ENCODE measurements around the gene PITRM1. TPM values are rescaled to one million over a fixed set of nuclear protein-coding genes. Genes with fewer than 3 reads are reported as not detected.
A peak's percentile ranks its signal among the peaks of the same experiment; 100 is the strongest.

Gene PITRM1
- total and polyA plus RNA-seq, 2 donors (not counting 3 experiments of a cell fraction or from before 2014, with no cell fraction given), result 83.2 to 145 TPM

- H2AFZ ChIP-seq (ENCODE audit: low read depth, low read length), result no peak overlapping the region
- DNase-seq (ENCODE audit: low read depth, low spot score), result no peak
- H3K79me2 ChIP-seq (ENCODE audit: control insufficient read depth, insufficient read depth, low read length), result peaks cover 23% of the 10 kb centered on the region
- no peak overlapping the region for H3K9ac ChIP-seq (replicated peaks; ENCODE audit: extremely low read depth, insufficient read depth, low read length)
- ChIA-PET CTCF (interaction anchor here (1.1 kb wide), 1 partner anchor 28 kb away, joined by 3 read pairs; no protein-coding TSS in a partner anchor), POLR2A (no interaction called here)
- H3K36me3 ChIP-seq (ENCODE audit: control insufficient read depth in 2 of 2, extremely low read depth in 1 of 2, insufficient read depth in 2 of 2, low read length in 2 of 2), result peaks cover 33 to 42% of the 10 kb centered on the region in 2 experiments
- intact Hi-C loops (cut with micrococcal nuclease) (no loop called here), dilution Hi-C loops (cut with MboI; ENCODE audit: extremely low pct_ligation_motif_present, low sequenced_read_pairs) (no loop called here)
- BruUV-seq (replicated peaks), result no TSS peak
- TF ChIP-seq, protein P1, sequence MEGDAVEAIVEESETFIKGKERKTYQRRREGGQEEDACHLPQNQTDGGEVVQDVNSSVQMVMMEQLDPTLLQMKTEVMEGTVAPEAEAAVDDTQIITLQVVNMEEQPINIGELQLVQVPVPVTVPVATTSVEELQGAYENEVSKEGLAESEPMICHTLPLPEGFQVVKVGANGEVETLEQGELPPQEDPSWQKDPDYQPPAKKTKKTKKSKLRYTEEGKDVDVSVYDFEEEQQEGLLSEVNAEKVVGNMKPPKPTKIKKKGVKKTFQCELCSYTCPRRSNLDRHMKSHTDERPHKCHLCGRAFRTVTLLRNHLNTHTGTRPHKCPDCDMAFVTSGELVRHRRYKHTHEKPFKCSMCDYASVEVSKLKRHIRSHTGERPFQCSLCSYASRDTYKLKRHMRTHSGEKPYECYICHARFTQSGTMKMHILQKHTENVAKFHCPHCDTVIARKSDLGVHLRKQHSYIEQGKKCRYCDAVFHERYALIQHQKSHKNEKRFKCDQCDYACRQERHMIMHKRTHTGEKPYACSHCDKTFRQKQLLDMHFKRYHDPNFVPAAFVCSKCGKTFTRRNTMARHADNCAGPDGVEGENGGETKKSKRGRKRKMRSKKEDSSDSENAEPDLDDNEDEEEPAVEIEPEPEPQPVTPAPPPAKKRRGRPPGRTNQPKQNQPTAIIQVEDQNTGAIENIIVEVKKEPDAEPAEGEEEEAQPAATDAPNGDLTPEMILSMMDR (IDR thresholded peaks at IDR 0.05; ENCODE audit: extremely low read depth in 1 of 2, insufficient read depth in 1 of 2, low read depth in 1 of 2, low read length in 2 of 2), result no peak
- TF ChIP-seq POLR2A (IDR thresholded peaks at IDR 0.05; ENCODE audit: low read depth, low read length), result no peak
- no peak for TF ChIP-seq JUN (IDR thresholded peaks at IDR 0.05; ENCODE audit: borderline replicate concordance, insufficient read depth, insufficient read length, low read depth)
- TF ChIP-seq POLR2AphosphoS5 (IDR thresholded peaks at IDR 0.05; ENCODE audit: insufficient read depth, low read depth, low read length), result no peak
- TF ChIP-seq GATA2 (IDR thresholded peaks at IDR 0.05; ENCODE audit: insufficient read depth, insufficient read length, low read depth, low read length), result no peak
- TF ChIP-seq, protein P2, sequence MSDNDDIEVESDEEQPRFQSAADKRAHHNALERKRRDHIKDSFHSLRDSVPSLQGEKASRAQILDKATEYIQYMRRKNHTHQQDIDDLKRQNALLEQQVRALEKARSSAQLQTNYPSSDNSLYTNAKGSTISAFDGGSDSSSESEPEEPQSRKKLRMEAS (IDR thresholded peaks at IDR 0.05; ENCODE audit: insufficient read depth, insufficient read length), result no peak
- no peak for TF ChIP-seq EZH2 (IDR thresholded peaks at IDR 0.05; ENCODE audit: borderline replicate concordance, low read depth, low read length, severe bottlenecking)
- no peak for TF ChIP-seq FOS (IDR thresholded peaks at IDR 0.05; ENCODE audit: borderline replicate concordance, insufficient read depth, low read length)
- no peak for TF ChIP-seq MYC (IDR thresholded peaks at IDR 0.05; ENCODE audit: low read depth, low read length)
- no peak overlapping the region for H3K4me3 ChIP-seq (replicated peaks in 1 of 3; ENCODE audit: insufficient read depth in 1 of 3, low read depth in 1 of 3, low read length in 3 of 3)
- no peaks in the 10 kb centered on the region for H3K9me1 ChIP-seq (replicated peaks; ENCODE audit: control insufficient read depth, extremely low read depth, insufficient read depth, low read length)
- FAIRE-seq, result peak; percentile 53
- no peak overlapping the region for H3K27ac ChIP-seq (ENCODE audit: insufficient read depth, low read depth, low read length)
- no peaks in the 10 kb centered on the region for H4K20me1 ChIP-seq (replicated peaks; ENCODE audit: control insufficient read depth, extremely low read depth, insufficient read depth, low read length)
- no peaks in the 10 kb centered on the region for H3K27me3 ChIP-seq (ENCODE audit: control insufficient read depth in 2 of 2, insufficient read depth in 2 of 2, low read length in 2 of 2)
- H3K4me1 ChIP-seq (ENCODE audit: control insufficient read depth, extremely low read depth, insufficient read depth, low read length), result no peaks in the 10 kb centered on the region
- no peaks in the 10 kb centered on the region for H3K9me3 ChIP-seq (replicated peaks; ENCODE audit: control insufficient read depth, insufficient read depth, low read length)
- H3K4me2 ChIP-seq (ENCODE audit: insufficient read depth, low read length), result no peak overlapping the region
These were observed 7.4 kb downstream of the PITRM1 start for GRCh38 chr10:3165196-3165595.

All from endothelial cell of umbilical vein (primary cell).